ENCODE results near the gene RCBTB1. TPM values are rescaled to one million over a fixed set of nuclear protein-coding genes. Genes with fewer than 3 reads are reported as not detected.

Gene RCBTB1
- polyA plus RNA-seq, 1 of the 3 experiments (the other 2 are of a cell fraction): 13.2 TPM

- TF ChIP-seq, protein P1, sequence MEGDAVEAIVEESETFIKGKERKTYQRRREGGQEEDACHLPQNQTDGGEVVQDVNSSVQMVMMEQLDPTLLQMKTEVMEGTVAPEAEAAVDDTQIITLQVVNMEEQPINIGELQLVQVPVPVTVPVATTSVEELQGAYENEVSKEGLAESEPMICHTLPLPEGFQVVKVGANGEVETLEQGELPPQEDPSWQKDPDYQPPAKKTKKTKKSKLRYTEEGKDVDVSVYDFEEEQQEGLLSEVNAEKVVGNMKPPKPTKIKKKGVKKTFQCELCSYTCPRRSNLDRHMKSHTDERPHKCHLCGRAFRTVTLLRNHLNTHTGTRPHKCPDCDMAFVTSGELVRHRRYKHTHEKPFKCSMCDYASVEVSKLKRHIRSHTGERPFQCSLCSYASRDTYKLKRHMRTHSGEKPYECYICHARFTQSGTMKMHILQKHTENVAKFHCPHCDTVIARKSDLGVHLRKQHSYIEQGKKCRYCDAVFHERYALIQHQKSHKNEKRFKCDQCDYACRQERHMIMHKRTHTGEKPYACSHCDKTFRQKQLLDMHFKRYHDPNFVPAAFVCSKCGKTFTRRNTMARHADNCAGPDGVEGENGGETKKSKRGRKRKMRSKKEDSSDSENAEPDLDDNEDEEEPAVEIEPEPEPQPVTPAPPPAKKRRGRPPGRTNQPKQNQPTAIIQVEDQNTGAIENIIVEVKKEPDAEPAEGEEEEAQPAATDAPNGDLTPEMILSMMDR (IDR thresholded peaks at IDR 0.05): no peak
- TF ChIP-seq JUND (IDR thresholded peaks at IDR 0.05): no peak
Measured at GRCh38 chr13:49539746-49540145, 45.6 kb downstream of the RCBTB1 start (continued).

DNA sequence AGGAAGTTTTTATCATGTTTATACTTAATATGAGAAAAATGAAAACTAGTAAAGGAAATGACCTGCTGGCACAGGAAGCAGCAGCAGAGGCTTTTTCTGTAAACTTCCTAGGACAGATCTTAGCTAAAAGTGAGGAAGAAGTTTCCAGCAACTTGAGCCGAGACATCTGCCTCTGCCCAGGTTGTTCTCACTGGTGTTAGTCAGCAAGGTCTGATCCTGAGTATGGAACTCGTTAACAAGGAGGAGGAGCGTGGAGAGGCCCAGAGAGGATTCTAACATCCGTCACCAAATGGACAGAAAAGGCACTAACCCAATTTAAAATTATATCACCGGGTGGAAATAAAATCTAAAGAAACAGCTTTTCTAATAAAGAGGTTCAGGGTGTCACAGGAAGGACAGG lies 46.0 kb downstream of the RCBTB1 start:
- WGBS (ENCODE audit: low lambda C conversion rate): 80% methylated on average over 5 of the region's 5 CpGs
- H3K79me2 ChIP-seq (ENCODE audit: insufficient read depth): no peaks in the 10 kb centered on the region
- no peak for TF ChIP-seq SIN3A (IDR thresholded peaks at IDR 0.05; ENCODE audit: borderline replicate concordance, low read depth, low read length)
- TF ChIP-seq TEAD4 (IDR thresholded peaks at IDR 0.05; ENCODE audit: borderline replicate concordance, insufficient read depth): no peak
- TF ChIP-seq RXRA (IDR thresholded peaks at IDR 0.05; ENCODE audit: borderline replicate concordance, low read depth): no peak
- no peak for TF ChIP-seq EP300 (IDR thresholded peaks at IDR 0.05; ENCODE audit: borderline replicate concordance in 1 of 2, low read depth in 1 of 2, low read length in 1 of 2)
- no peak for TF ChIP-seq RFX5 (IDR thresholded peaks at IDR 0.05; ENCODE audit: low read length)
- TF ChIP-seq NFIC (IDR thresholded peaks at IDR 0.05; ENCODE audit: borderline replicate concordance): no peak
- TF ChIP-seq, protein P2, sequence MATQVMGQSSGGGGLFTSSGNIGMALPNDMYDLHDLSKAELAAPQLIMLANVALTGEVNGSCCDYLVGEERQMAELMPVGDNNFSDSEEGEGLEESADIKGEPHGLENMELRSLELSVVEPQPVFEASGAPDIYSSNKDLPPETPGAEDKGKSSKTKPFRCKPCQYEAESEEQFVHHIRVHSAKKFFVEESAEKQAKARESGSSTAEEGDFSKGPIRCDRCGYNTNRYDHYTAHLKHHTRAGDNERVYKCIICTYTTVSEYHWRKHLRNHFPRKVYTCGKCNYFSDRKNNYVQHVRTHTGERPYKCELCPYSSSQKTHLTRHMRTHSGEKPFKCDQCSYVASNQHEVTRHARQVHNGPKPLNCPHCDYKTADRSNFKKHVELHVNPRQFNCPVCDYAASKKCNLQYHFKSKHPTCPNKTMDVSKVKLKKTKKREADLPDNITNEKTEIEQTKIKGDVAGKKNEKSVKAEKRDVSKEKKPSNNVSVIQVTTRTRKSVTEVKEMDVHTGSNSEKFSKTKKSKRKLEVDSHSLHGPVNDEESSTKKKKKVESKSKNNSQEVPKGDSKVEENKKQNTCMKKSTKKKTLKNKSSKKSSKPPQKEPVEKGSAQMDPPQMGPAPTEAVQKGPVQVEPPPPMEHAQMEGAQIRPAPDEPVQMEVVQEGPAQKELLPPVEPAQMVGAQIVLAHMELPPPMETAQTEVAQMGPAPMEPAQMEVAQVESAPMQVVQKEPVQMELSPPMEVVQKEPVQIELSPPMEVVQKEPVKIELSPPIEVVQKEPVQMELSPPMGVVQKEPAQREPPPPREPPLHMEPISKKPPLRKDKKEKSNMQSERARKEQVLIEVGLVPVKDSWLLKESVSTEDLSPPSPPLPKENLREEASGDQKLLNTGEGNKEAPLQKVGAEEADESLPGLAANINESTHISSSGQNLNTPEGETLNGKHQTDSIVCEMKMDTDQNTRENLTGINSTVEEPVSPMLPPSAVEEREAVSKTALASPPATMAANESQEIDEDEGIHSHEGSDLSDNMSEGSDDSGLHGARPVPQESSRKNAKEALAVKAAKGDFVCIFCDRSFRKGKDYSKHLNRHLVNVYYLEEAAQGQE (IDR thresholded peaks at IDR 0.05; ENCODE audit: low read depth, low read length): no peak
- no peak for TF ChIP-seq CHD2 (IDR thresholded peaks at IDR 0.05; ENCODE audit: low read length, partially characterized antibody)
- no peak for TF ChIP-seq SMC3 (IDR thresholded peaks at IDR 0.05; ENCODE audit: low read depth, low read length)
- no peak for TF ChIP-seq YY1 (IDR thresholded peaks at IDR 0.05; ENCODE audit: low read depth)
- no peak for TF ChIP-seq FOXJ3 (CRISPR knock-in tag; IDR thresholded peaks at IDR 0.05)
- no peak for TF ChIP-seq FOSL2 (IDR thresholded peaks at IDR 0.05; ENCODE audit: borderline replicate concordance, low read depth)
- TF ChIP-seq ELF1 (IDR thresholded peaks at IDR 0.05): no peak
- POLR2A ChIA-PET: no interaction called here
- no peak overlapping the region for H3K27ac ChIP-seq (ENCODE audit: low read depth in 2 of 2, low read length in 1 of 2)
- H3K27me3 ChIP-seq (ENCODE audit: insufficient read depth): no peaks in the 10 kb centered on the region
- H3K36me3 ChIP-seq (replicated peaks in 1 of 2; ENCODE audit: control insufficient read depth in 1 of 2, insufficient read depth in 2 of 2, low read length in 1 of 2): peaks cover 42 to 44% of the 10 kb centered on the region in 2 experiments
- no peaks in the 10 kb centered on the region for H3K4me1 ChIP-seq (ENCODE audit: control insufficient read depth in 1 of 2, insufficient read depth in 2 of 2, low read depth in 1 of 2, low read length in 1 of 2)
- DNase-seq: no peak
- CTCF ChIA-PET: interaction anchor here (1.4 kb wide), 1 partner anchor 15 kb away, joined by 3 read pairs; no protein-coding TSS in a partner anchor
- H3F3A ChIP-seq (replicated peaks; ENCODE audit: insufficient read depth): no peaks in the 10 kb centered on the region
- H3K9me2 ChIP-seq: no peaks in the 10 kb centered on the region
- no peak overlapping the region for H3K4me2 ChIP-seq
- no peak overlapping the region for H3K9ac ChIP-seq
- H3K9me3 ChIP-seq: no peaks in the 10 kb centered on the region
- H3K4me3 ChIP-seq (ENCODE audit: low read depth in 2 of 2, low read length in 1 of 2): no peak overlapping the region
- no peaks in the 10 kb centered on the region for H4K20me1 ChIP-seq (ENCODE audit: insufficient read depth)
- no peak overlapping the region for H2AFZ ChIP-seq (ENCODE audit: low read depth)
